Stomach (tissue), 9 donors: ENCODE data around the gene CAPZB. TPM values are rescaled to one million over a fixed set of nuclear protein-coding genes. Genes with fewer than 3 reads are reported as not detected.

Source experiments
- DNase-seq, 2 donors: peaks; one replicate each; pipeline versions ENCODE4 v3.0.0 to v3.0.0-alpha.2; 2013 to 2019
- H3K27ac ChIP-seq, 5 donors: fragments of 200-600 bp in 4 of 5; sonication (generic) in 4 of 5; one replicate each; pipeline ENCODE4 v1.5.1; 2013 to 2019; ENCODE audit warnings: mild to moderate bottlenecking in 1 of 5, moderate library complexity in 1 of 5
- H3K27me3 ChIP-seq, 3 donors: fragments of 200-600 bp; sonication (generic); one replicate each; pipeline ENCODE4 v1.5.1; 2017 to 2019; ENCODE audit warnings: mixed run types in 1 of 3
- H3K36me3 ChIP-seq, 4 donors: fragments of 200-600 bp; sonication (generic); 1 replicate in 3 of 4; 2 replicates in 1 of 4; pipeline ENCODE4 v1.5.1; 2016 to 2019
- H3K4me1 ChIP-seq, 4 donors: fragments of 200-600 bp; sonication (generic); one replicate each; pipeline ENCODE4 v1.5.1; 2016 to 2019
- H3K4me3 ChIP-seq, 4 donors: fragments of 200-600 bp; sonication (generic) in 3 of 4; one replicate each; pipeline ENCODE4 v1.5.1; 2016 to 2019; ENCODE audit warnings: mild to moderate bottlenecking in 1 of 4
- H3K9me3 ChIP-seq, 4 donors: fragments of 200-600 bp; sonication (generic); one replicate each; pipeline ENCODE4 v1.5.1; 2016 to 2019
- EP300 ChIP-seq: sonication (generic); formaldehyde crosslinking; IDR thresholded peaks from one replicate; pipeline ENCODE4 v1.6.1; 2017; ENCODE audit warnings: antibody characterized with exemption
- POLR2A ChIP-seq, 4 donors: fragments of 450-650 bp; IDR thresholded peaks; one replicate each; pipeline ENCODE4 v1.6.1; 2016; ENCODE audit warnings: antibody characterized with exemption in 4 of 4, control low read depth in 2 of 4, mild to moderate bottlenecking in 1 of 4, moderate library complexity in 1 of 4
- POLR2AphosphoS5 ChIP-seq, 3 donors: sonication (generic); formaldehyde crosslinking; IDR thresholded peaks; one replicate each; pipeline ENCODE4 v1.6.1; 2016; ENCODE audit warnings: antibody characterized with exemption in 3 of 3
- WGBS, 5 donors: extraction: QIAGEN DNeasy Blood & Tissue Kit in 3 of 5; methylation state at CpG; one replicate each; pipeline versions ENCODE4 v1.1.5 to v1.1.7; 2013 to 2018; 5-methylcytosine and 5-hydroxymethylcytosine counted together
- intact Hi-C: fragments of 100-400 bp; cut with DNase I; formaldehyde crosslinking; loops from one replicate; pipeline ENCODE4 v1.15.1; 2023; ENCODE audit warnings: low total_unique reads
- polyA plus RNA-seq, 3 donors: library from polyadenylated mRNA; stranded (reverse); fragments of 200-250 nt; gene quantifications; one replicate each; pipeline ENCODE4 v1.2.3, GENCODE V29; 2013
- total RNA-seq, 5 donors: library from RNA; depleted of rRNA; stranded (reverse); fragments of >200 nt; gene quantifications; one replicate each; pipeline versions ENCODE4 v1.1.0 to v1.2.3, GENCODE V29; 2014 to 2016
- TF ChIP-seq, protein P1 (sequence below), 7 experiments: fragments of 450-650 bp in 4 of 7; fragments of 200-600 bp in 3 of 7; sonication (generic) in 3 of 7; IDR thresholded peaks; one replicate each; pipeline ENCODE4 v1.5.1; 2016 to 2019; ENCODE audit warnings: antibody characterized with exemption in 7 of 7, control low read depth in 2 of 7, mild to moderate bottlenecking in 1 of 7
- donor health status: healthy with polysubstance abuse.
- donor health status: Bipolar disorder and iron deficiency.
- donor health status: healthy.

CAPZB gene
- total and polyA plus RNA-seq, 8 donors, result 84.9 to 345 (median 155) TPM

- WGBS, 5 donors, result 92 to 100% (median 98%) methylated on average over 5 of the region's 5 CpGs
- H3K27ac ChIP-seq, result no peak overlapping the region
- H3K4me1 ChIP-seq, result peaks cover 11 to 64% (median 32%) of the 10 kb centered on the region in 4 donors
- DNase-seq, result no peak
- intact Hi-C loops, result no loop called here
- no peaks in the 10 kb centered on the region for H3K27me3 ChIP-seq
- peaks cover 45 to 86% (median 71%) of the 10 kb centered on the region in 4 donors for H3K36me3 ChIP-seq
- H3K4me3 ChIP-seq, result no peak overlapping the region
- TF ChIP-seq POLR2A (IDR thresholded peaks at IDR 0.05) (no peak), POLR2AphosphoS5 (IDR thresholded peaks at IDR 0.05) (no peak), EP300 (no peak)
- TF ChIP-seq, protein P1, sequence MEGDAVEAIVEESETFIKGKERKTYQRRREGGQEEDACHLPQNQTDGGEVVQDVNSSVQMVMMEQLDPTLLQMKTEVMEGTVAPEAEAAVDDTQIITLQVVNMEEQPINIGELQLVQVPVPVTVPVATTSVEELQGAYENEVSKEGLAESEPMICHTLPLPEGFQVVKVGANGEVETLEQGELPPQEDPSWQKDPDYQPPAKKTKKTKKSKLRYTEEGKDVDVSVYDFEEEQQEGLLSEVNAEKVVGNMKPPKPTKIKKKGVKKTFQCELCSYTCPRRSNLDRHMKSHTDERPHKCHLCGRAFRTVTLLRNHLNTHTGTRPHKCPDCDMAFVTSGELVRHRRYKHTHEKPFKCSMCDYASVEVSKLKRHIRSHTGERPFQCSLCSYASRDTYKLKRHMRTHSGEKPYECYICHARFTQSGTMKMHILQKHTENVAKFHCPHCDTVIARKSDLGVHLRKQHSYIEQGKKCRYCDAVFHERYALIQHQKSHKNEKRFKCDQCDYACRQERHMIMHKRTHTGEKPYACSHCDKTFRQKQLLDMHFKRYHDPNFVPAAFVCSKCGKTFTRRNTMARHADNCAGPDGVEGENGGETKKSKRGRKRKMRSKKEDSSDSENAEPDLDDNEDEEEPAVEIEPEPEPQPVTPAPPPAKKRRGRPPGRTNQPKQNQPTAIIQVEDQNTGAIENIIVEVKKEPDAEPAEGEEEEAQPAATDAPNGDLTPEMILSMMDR (IDR thresholded peaks at IDR 0.05), result no peak
- no peaks in the 10 kb centered on the region for H3K9me3 ChIP-seq
Measured at GRCh38 chr1:19350566-19350965, 134.8 kb downstream of the CAPZB start.

- Histone ChIP-seq H3K9me3 (no peaks in the 10 kb centered on the region), H3K27ac (peak overlapping the region in 1 of 5 donors; percentile 18), H3K27me3 (no peaks in the 10 kb centered on the region), H3K4me1 (peaks cover 11 to 67% (median 34%) of the 10 kb centered on the region in 4 donors), H3K4me3 (no peak overlapping the region), H3K36me3 (peaks cover 45 to 86% (median 71%) of the 10 kb centered on the region in 4 donors)
- 62 to 84% (median 72%) methylated on average over 8 to 17 of the region's 17 CpGs for WGBS, 5 donors
- TF ChIP-seq, protein P1 (IDR thresholded peaks at IDR 0.05), result no peak
- TF ChIP-seq POLR2A (IDR thresholded peaks at IDR 0.05), result no peak
- no peak for TF ChIP-seq POLR2AphosphoS5 (IDR thresholded peaks at IDR 0.05)
- TF ChIP-seq EP300, result no peak
- DNase-seq, result peak in 1 of 2 donors; percentile 40
- intact Hi-C loops, result loop anchor here (10.0 kb wide), 1 partner anchor 305 kb away; no protein-coding TSS in a partner anchor
Measured at GRCh38 chr1:19349999-19350398, 135.3 kb downstream of the CAPZB start.

- 73 to 85% (median 81%) methylated on average over 14 to 15 of the region's 15 CpGs for WGBS, 5 donors
- Histone ChIP-seq H3K4me3 (no peak overlapping the region), H3K9me3 (no peaks in the 10 kb centered on the region), H3K27me3 (no peaks in the 10 kb centered on the region), H3K4me1 (peaks cover 18 to 66% (median 40%) of the 10 kb centered on the region in 4 donors), H3K36me3 (peaks cover 45 to 86% (median 71%) of the 10 kb centered on the region in 4 donors), H3K27ac (peak overlapping the region in 3 of 5 donors; percentile 54 to 66 (median 63))
- intact Hi-C loops, result loop anchor here (10.0 kb wide), 1 partner anchor 306 kb away; no protein-coding TSS in a partner anchor
- TF ChIP-seq, protein P1 (IDR thresholded peaks at IDR 0.05), result no peak
- TF ChIP-seq EP300 (no peak), POLR2A (IDR thresholded peaks at IDR 0.05) (no peak), POLR2AphosphoS5 (IDR thresholded peaks at IDR 0.05) (no peak)
- DNase-seq, result no peak
Measured at GRCh38 chr1:19348441-19349198, 136.7 kb downstream of the CAPZB start.

GRCh38 chr1:19347533-19348172, 137.7 kb downstream of the CAPZB start:
- intact Hi-C loops, result loop anchor here (10.0 kb wide), 1 partner anchor 307 kb away; no protein-coding TSS in a partner anchor
- DNase-seq, result peak; percentile 67 to 80
- no peaks in the 10 kb centered on the region for H3K27me3 ChIP-seq
- TF ChIP-seq EP300 (no peak), POLR2A (IDR thresholded peaks at IDR 0.05) (no peak), POLR2AphosphoS5 (IDR thresholded peaks at IDR 0.05) (no peak)
- TF ChIP-seq, protein P1 (IDR thresholded peaks at IDR 0.05), result no peak
- no peaks in the 10 kb centered on the region for H3K9me3 ChIP-seq
- peak overlapping the region; percentile 14 to 66 (median 54) for H3K27ac ChIP-seq
- H3K36me3 ChIP-seq, result peaks cover 46 to 86% (median 71%) of the 10 kb centered on the region in 4 donors
- peaks cover 18 to 67% (median 40%) of the 10 kb centered on the region in 4 donors for H3K4me1 ChIP-seq
- WGBS, 5 donors, result 35 to 57% (median 46%) methylated on average over 12 to 14 of the region's 14 CpGs
- no peak overlapping the region for H3K4me3 ChIP-seq
